H7 (cell line): ENCODE measurements around the gene POLR2J2. TPM values are rescaled to one million over a fixed set of nuclear protein-coding genes. Genes with fewer than 3 reads are reported as not detected.
"Not testable (repeated sequence)": the region's sequence is repeated elsewhere in the genome, so short reads cannot be mapped to it uniquely, and the experiment has no call there.

Source experiments
- DNase-seq: peaks from one replicate; pipeline ENCODE4 v3.0.0; 2012
- H3K27me3 ChIP-seq: 2 replicates; pipeline ENCODE4 v1.6.0; 2011; ENCODE audit warnings: mild to moderate bottlenecking, low read length; ENCODE audit not compliant: control insufficient read depth, insufficient read depth
- H3K36me3 ChIP-seq: replicated peaks from 2 replicates; pipeline ENCODE4 v1.5.1; 2011; ENCODE audit warnings: low read length; ENCODE audit not compliant: control insufficient read depth, insufficient read depth
- H3K4me3 ChIP-seq: 2 replicates; pipeline ENCODE4 v1.5.1; 2011; ENCODE audit warnings: low read depth, mild to moderate bottlenecking, control low read depth, low read length, moderate library complexity; ENCODE audit not compliant: insufficient read depth
- total RNA-seq: library from RNA; depleted of rRNA; stranded (reverse); fragments of >200 nt; shearing (Covaris generic); gene quantifications from 2 replicates; pipeline ENCODE4 v1.2.3, GENCODE V29; 2014; rRNA removed

POLR2J2 gene
- total RNA-seq, 1 experiment from 2014 or later = 0.83 TPM

DNA sequence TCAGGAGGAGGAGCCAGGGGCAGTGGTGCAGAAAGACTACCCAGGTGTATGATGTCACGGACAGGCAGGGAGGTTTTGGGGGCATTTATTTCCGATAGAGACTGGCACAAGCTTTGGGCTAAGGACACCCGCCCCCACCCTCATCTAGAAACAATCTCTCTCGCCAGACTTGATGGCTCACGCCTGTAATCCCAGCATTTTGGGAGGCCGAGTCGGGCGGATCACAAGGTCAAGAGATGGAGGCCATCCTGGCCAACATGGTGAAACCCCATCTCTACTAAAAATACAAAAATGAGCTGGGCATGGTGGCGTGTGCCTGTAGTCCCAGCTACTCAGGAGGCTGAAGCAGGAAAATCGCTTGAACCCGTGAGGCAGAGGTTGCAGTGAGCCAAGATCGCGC lies 34.5 kb downstream of the POLR2J2 start:
- not testable (repeated sequence) for H3K27me3 ChIP-seq, DNase-seq, H3K4me3 ChIP-seq, H3K36me3 ChIP-seq

DNA sequence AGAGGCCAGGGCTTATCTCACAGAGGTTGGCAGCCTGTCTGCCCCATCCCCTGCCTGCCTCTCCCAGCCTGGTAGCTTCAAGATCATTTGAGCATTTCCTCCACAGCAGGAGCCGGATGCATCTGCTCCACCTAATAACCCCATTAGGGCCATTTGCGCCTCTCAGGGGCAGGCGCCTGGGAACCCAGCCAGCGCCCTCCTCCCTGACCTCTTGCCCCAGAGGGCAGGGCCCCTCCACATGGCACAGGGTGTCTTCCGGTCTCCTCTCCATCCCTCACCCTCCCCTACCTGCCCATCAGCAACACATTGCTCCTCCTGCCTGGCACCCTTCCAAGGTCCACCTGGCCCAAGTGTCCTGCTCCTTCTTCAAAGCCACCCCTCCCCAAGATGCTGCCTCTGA lies 36.1 kb downstream of the POLR2J2 start:
- H3K36me3 ChIP-seq, H3K27me3 ChIP-seq, DNase-seq, H3K4me3 ChIP-seq: not testable (repeated sequence)

DNA sequence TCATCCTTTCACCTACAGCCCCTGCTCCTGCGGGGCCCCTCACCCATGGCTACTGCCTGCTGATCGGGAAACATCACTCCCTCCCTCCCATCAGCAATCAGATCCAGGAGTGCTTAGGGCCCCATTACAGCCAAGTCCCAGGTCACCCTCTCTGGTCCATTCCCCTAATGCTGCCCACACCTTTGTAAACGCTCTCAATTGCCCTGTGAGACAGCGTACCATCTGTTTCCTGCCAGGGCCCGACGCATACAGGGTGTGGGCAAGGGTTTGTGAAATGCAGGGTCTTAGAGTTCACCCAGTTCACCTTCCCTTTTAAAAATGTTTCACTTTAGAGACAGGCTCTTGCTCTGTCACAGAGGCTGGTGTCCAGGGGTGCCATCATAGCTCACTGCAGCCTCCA lies 37.2 kb downstream of the POLR2J2 start:
- not testable (repeated sequence) for DNase-seq, H3K36me3 ChIP-seq, H3K4me3 ChIP-seq, H3K27me3 ChIP-seq

DNA sequence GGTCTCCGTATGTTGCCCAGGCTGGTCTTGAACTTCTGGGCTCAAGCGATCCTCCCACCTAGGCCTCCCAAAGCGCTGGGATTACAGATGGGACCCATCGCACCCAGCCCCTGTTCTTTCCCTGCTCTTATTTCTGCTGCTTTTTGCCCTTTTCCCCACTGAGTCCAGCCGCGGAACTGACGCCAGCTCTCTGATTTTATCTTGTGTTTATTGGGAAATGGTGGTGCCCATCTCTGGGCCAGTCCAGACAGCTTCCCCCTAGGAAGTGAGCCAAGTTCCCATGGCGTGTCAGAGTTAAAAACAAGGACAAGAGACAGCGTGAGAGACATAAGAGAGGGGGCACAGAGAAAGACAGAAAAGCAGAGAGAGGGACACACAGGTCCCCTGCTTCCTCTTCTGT lies 40.8 kb downstream of the POLR2J2 start:
- DNase-seq, H3K4me3 ChIP-seq, H3K36me3 ChIP-seq, H3K27me3 ChIP-seq: not testable (repeated sequence)

DNA sequence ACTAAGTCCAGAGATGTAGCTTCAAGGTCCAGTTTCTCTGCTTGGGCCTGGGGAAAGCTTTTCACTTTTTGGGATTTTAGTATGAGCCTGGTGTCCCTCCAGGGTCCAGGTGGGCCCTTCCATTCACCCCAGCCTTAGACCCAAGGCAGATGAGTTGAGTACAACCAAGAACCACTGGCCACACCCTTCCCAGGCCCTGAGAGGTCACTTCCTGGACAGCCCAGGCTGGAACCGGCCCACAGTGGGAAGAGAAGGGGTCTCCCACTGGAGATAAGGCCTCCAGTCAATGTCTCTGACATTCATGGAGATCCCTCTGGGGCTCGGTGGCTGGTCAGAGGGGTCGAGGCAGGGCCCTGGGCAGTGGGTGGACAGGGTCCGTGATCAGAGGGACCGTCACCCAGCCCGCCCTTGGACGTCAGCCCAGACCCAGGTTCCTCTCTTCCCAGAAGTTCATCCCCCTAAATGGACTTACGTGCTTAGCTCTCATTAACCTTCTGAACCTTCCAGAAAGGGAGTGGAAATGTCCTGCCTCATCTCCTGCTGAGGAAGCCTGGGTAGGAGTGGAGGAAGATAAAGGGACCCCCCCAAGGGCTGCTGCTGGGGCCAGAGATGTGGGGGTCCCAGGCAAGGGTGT lies 44.1 kb downstream of the POLR2J2 start:
- DNase-seq, H3K27me3 ChIP-seq, H3K4me3 ChIP-seq, H3K36me3 ChIP-seq: not testable (repeated sequence)

DNA sequence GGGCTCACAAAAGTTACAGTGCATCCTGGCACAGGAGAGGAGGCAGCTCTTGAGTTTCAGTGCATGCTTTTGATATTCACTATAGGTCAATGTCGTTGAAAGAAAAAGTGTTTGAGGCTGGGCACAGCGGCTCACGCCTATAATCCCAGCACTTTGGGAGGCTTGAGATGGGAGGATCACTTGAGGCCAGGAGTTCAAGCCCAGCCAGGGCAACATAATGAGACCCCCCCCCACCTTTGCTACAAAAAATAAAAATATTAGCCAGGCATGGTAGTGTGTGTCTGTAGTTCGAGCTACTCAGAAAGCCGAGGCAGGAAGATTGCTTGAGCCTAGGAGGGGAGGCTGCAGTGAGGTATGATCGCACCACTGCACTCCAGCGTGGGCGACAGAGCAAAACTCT lies 53.3 kb downstream of the POLR2J2 start:
- H3K4me3 ChIP-seq, DNase-seq, H3K27me3 ChIP-seq, H3K36me3 ChIP-seq: not testable (repeated sequence)

DNA sequence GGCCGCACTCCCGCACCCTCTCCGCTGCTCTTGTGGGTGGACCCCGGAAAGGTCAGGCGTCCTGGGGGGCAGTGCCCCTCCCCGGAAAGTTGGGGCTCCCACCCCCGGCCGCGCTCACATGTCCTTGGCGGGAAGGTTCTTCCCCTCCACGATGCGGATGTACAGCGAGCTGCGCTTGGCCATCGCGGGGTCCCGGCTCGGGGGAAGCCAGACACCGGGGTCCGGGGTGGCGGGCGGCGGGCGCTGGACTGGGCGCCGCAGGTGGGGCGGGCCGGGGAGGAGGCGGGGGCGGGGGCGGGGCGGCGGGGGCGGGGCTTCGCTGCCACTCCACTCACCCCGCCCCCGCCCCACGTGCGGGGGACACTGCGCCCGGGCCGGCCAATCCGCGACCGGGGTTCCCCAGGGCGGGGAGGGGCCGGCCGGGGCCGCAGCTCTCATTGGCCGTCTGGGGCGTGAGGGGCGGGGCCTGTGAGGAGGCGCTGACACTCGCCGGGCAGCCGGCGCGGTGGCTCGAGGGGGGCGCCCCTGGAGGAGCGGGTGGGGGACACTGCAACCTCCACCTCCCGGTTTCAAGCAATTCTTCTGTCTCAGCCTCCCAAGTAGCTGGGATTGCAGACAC lies 54.8 kb downstream of the POLR2J2 start, which contains the start of gene RASA4:
Gene RASA4, minus strand, starts transcription at position 250 of the 619 bp plus-strand sequence. Its CDS starts 67 bp downstream, at position 183.
- not testable (repeated sequence) for H3K27me3 ChIP-seq, DNase-seq, H3K36me3 ChIP-seq
- peak within 1 kb of the TSS; percentile 38 for H3K4me3 ChIP-seq

Other genes starting within 250 kb of the POLR2J2 start
- gene ORAI2, start 238.1 kb downstream of the POLR2J2 start, total RNA-seq = 13.3 and 17.3 TPM in 2 replicates
- gene ALKBH4, start 206.8 kb downstream of the POLR2J2 start, total RNA-seq = 29.1 and 30.5 TPM in 2 replicates
- gene LRWD1, start 206.7 kb downstream of the POLR2J2 start, total RNA-seq = 54.0 and 67.2 TPM in 2 replicates
- gene POLR2J, start 192.7 kb downstream of the POLR2J2 start, total RNA-seq = 40.9 and 42.2 TPM in 2 replicates
- 3.2 and 5.9 TPM in 2 replicates for gene RASA4B, start 153.9 kb downstream of the POLR2J2 start, total RNA-seq
- gene UPK3BL2, start 128.0 kb downstream of the POLR2J2 start, total RNA-seq = 4.0 and 13.2 TPM in 2 replicates
- gene SPDYE2, start 120.4 kb downstream of the POLR2J2 start, total RNA-seq = not detected in 2 replicates
- gene POLR2J3, start 99.1 kb downstream of the POLR2J2 start, total RNA-seq = 12.7 and 13.8 TPM in 2 replicates
- gene RASA4, start 54.9 kb downstream of the POLR2J2 start, total RNA-seq = 7.8 and 9.3 TPM in 2 replicates
- 21.6 and 28.3 TPM in 2 replicates for gene UPK3BL1, start 28.9 kb downstream of the POLR2J2 start, total RNA-seq
- gene SPDYE2B, start 21.3 kb downstream of the POLR2J2 start, total RNA-seq = not detected in 2 replicates
- 3.5 and 5.1 TPM in 2 replicates for gene FAM185A, start 77.3 kb upstream of the POLR2J2 start, total RNA-seq
- gene LRRC17, start 241.3 kb upstream of the POLR2J2 start, total RNA-seq = 1.0 TPM in 2 replicates